ENCODE measurements around the gene ZNF582.
"Not testable (repeated sequence)": the region's sequence is repeated elsewhere in the genome, so short reads cannot be mapped to it uniquely, and the experiment has no call there.

ZNF582 gene

DNA sequence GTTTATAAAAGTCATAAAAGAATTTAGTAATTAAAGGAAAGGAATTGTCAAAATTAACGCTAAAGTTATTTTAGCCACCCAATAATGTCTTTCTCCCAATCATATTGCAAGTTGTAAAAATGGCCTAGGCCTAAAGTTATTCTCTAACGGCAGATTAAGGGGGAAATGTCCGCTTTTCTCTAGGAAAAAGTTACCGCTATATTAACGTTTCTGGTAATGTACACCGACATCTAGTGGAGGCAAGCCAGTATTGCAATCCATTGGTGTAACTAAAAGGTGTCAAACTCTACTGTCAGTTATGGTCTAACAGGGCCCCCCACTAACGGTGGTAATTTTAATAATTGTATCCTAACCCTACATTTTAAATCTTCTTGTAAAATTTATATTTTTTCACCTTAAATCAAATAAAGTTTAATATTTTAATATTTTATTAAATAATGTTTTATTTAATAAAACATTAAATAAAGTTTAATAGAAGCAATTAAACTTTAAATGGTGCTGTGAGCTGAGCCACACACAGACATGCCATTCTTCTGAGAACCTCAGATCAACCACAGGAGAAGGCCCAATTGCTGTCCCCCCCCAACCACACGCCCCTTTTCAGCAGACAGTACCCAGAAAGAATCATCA, 42.8 kb downstream of the ZNF582 start:
- DNase-seq: peak; percentile 49

DNA sequence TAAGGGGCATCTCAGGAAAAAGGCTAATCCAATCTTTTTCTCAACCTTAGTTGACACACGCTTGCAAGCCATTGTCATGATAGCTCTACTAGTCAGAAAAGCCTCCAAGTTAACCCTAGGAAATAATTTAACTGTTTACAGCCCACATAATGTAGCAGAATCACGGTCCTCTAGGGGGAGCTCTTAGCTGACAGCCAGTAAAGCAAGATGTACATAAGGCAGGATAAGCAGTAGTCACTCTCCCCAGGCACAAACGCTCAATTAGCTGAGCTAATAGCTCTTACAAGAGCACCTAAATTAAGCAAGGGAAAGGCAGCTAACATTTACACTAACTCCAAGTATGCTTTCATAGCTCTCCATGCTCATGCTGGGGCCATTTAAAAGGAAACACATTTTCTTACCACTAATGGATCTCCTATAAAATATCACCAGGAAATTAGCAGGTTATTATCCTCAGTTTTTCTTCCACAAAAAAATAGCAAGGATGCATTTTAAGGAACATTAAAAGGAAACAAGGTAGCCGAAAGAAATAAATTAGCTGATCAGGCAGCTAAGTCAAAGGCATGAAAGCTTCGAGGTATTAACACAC, 45.0 kb downstream of the ZNF582 start:
- DNase-seq: no peak

GRCh38 chr19:56347163-56347778, 46.1 kb downstream of the ZNF582 start:
- no peak for DNase-seq

- DNase-seq: no peak
These were observed 51.4 kb downstream of the ZNF582 start for GRCh38 chr19:56341948-56342347.

GRCh38 chr19:56339031-56339430, 54.3 kb downstream of the ZNF582 start:
- not testable (repeated sequence) for DNase-seq

GRCh38 chr19:56337077-56337476, 56.3 kb downstream of the ZNF582 start:
- DNase-seq: not testable (repeated sequence)

DNA sequence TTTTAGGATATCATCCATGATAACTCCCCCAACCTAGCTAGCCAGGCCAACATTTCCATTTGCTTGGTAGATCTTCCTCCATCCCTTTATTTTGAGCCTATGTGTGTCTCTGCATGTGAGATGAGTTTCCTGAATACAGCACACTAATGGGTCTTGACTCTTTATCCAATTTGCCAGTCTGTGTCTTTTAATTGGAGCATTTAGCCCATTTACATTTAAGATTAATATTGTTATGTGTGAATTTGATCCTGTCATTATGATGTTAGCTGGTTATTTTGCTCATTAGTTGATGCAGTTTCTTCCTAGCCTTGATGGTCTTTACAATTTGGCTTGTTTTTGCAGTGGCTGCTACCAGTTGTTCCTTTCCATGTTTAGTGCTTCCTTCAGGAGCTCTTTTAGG, 58.0 kb downstream of the ZNF582 start:
- not testable (repeated sequence) for DNase-seq

DNA sequence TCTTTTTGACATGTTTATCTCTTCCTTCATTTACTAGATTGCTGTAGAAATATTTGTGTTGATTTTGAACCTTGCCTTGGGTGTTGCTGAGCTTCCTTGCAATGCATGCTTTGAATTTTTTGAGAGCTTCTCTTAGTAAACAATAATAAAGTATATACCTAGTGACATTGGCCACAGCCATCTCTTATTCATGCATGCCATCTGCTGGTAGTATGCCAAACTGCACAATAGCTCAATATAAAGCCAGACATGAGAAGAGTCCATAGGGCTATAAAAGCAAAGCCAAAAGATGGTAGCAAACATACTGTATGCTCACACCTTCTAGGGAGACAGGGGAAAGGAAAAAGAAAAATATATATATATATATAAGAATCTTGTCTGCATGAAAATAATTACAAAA, 59.8 kb downstream of the ZNF582 start:
- no peak for DNase-seq

All from femur (tissue), 1 donor.